ENCODE results near the gene BCLAF1.

BCLAF1 gene

GRCh38 chr6:136230219-136230853 is 59.3 kb downstream of the BCLAF1 start:
- Histone ChIP-seq H3K9ac (ENCODE audit: low read length) (no peak overlapping the region), H3F3A (ENCODE audit: insufficient read depth, low read length) (no peaks in the 10 kb centered on the region), H2AFZ (ENCODE audit: low read length) (no peak overlapping the region), H3K9me2 (replicated peaks; ENCODE audit: insufficient read depth, low read length) (no peaks in the 10 kb centered on the region), H3K27me3 (replicated peaks; ENCODE audit: insufficient read depth, low read length) (no peaks in the 10 kb centered on the region), H3K79me2 (ENCODE audit: low read length) (no peaks in the 10 kb centered on the region), H3K4me2 (ENCODE audit: low read depth, low read length) (no peak overlapping the region), H3K9me3 (replicated peaks; ENCODE audit: insufficient read depth, low read length) (no peaks in the 10 kb centered on the region), H3K4me1 (ENCODE audit: low read length) (peaks cover 5% of the 10 kb centered on the region; the same call in 1 of the 2 replicates), H4K20me1 (ENCODE audit: insufficient read depth, low read length) (no peaks in the 10 kb centered on the region), H3K36me3 (replicated peaks; ENCODE audit: insufficient read depth, low read length) (no peaks in the 10 kb centered on the region), H3K4me3 (ENCODE audit: low read length) (no peak overlapping the region), H3K27ac (ENCODE audit: low read length) (no peak overlapping the region)
- TF ChIP-seq EZH2 (optimal IDR thresholded peaks at IDR 0.05; ENCODE audit: low read depth, low read length) (no peak), EZH2phosphoT487 (IDR thresholded peaks at IDR 0.05; ENCODE audit: low read length) (no peak), CTCF (IDR thresholded peaks at IDR 0.05; ENCODE audit: low read length) (no peak)
- DNase-seq = no peak

GRCh38 chr6:136228814-136229213 is 60.8 kb downstream of the BCLAF1 start:
- H3K9ac ChIP-seq (ENCODE audit: low read length) = no peak overlapping the region
- H3K4me2 ChIP-seq (ENCODE audit: low read depth, low read length) = no peak overlapping the region
- H3F3A ChIP-seq (ENCODE audit: insufficient read depth, low read length) = no peaks in the 10 kb centered on the region
- no peaks in the 10 kb centered on the region for H3K27me3 ChIP-seq (replicated peaks; ENCODE audit: insufficient read depth, low read length)
- H3K9me3 ChIP-seq (replicated peaks; ENCODE audit: insufficient read depth, low read length) = no peaks in the 10 kb centered on the region
- H3K36me3 ChIP-seq (replicated peaks; ENCODE audit: insufficient read depth, low read length) = no peaks in the 10 kb centered on the region
- H3K27ac ChIP-seq (ENCODE audit: low read length) = no peak overlapping the region
- no peaks in the 10 kb centered on the region for H3K9me2 ChIP-seq (replicated peaks; ENCODE audit: insufficient read depth, low read length)
- H4K20me1 ChIP-seq (ENCODE audit: insufficient read depth, low read length) = no peaks in the 10 kb centered on the region
- no peaks in the 10 kb centered on the region for H3K79me2 ChIP-seq (ENCODE audit: low read length)
- TF ChIP-seq EZH2phosphoT487 (IDR thresholded peaks at IDR 0.05; ENCODE audit: low read length) (no peak), EZH2 (optimal IDR thresholded peaks at IDR 0.05; ENCODE audit: low read depth, low read length) (no peak), CTCF (IDR thresholded peaks at IDR 0.05; ENCODE audit: low read length) (no peak)
- H3K4me3 ChIP-seq (ENCODE audit: low read length) = no peak overlapping the region
- no peak for DNase-seq
- peaks cover 5% of the 10 kb centered on the region; the same call in 1 of the 2 replicates for H3K4me1 ChIP-seq (ENCODE audit: low read length)
- no peak overlapping the region for H2AFZ ChIP-seq (ENCODE audit: low read length)

GRCh38 chr6:136226674-136227377 is 62.8 kb downstream of the BCLAF1 start:
- no peaks in the 10 kb centered on the region for H3K36me3 ChIP-seq (replicated peaks; ENCODE audit: insufficient read depth, low read length)
- no peaks in the 10 kb centered on the region for H3K79me2 ChIP-seq (ENCODE audit: low read length)
- no peak overlapping the region for H3K9ac ChIP-seq (ENCODE audit: low read length)
- H3K4me3 ChIP-seq (ENCODE audit: low read length) = peak overlapping the region; percentile 39
- H3K27ac ChIP-seq (ENCODE audit: low read length) = no peak overlapping the region
- no peaks in the 10 kb centered on the region for H3K9me3 ChIP-seq (replicated peaks; ENCODE audit: insufficient read depth, low read length)
- H3K4me2 ChIP-seq (ENCODE audit: low read depth, low read length) = peak overlapping the region; percentile 52; the same call in 1 of the 2 replicates
- peak overlapping the region; percentile 47 for H2AFZ ChIP-seq (ENCODE audit: low read length)
- no peak for DNase-seq
- H3K4me1 ChIP-seq (ENCODE audit: low read length) = peaks cover 5% of the 10 kb centered on the region; the same call in 1 of the 2 replicates
- no peaks in the 10 kb centered on the region for H4K20me1 ChIP-seq (ENCODE audit: insufficient read depth, low read length)
- H3K27me3 ChIP-seq (replicated peaks; ENCODE audit: insufficient read depth, low read length) = no peaks in the 10 kb centered on the region
- TF ChIP-seq EZH2 (optimal IDR thresholded peaks at IDR 0.05; ENCODE audit: low read depth, low read length) (no peak), EZH2phosphoT487 (IDR thresholded peaks at IDR 0.05; ENCODE audit: low read length) (no peak)
- H3F3A ChIP-seq (ENCODE audit: insufficient read depth, low read length) = no peaks in the 10 kb centered on the region
- H3K9me2 ChIP-seq (replicated peaks; ENCODE audit: insufficient read depth, low read length) = no peaks in the 10 kb centered on the region

Measured in MM.1S (cell line).